ENCODE measurements around the gene SCAMP4.
"Not testable (repeated sequence)": the region's sequence is repeated elsewhere in the genome, so short reads cannot be mapped to it uniquely, and the experiment has no call there.

The SCAMP4 gene

GRCh38 chr19:1866693-1867348 is 38.4 kb upstream of the SCAMP4 start:
- DNase-seq (ENCODE audit: low read depth in 2 of 2): no peak

DNA sequence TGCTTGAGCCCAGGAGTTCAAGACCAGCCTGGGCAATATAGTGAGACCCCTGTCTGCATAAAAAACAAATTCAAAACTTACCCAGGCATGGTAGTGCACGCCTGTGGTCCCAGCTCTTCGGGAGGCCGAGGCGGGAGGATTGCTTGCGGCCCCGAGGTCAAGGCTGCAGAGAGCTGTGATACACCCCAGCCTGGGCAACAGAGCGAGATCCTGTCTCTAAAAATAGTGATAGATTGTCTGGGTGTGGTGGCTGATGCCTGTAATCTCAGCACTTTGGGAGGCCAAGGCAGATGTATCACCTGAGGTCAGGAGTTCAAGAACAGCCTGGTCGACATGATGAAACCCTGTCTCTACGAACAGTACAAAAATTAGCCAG is 37.9 kb upstream of the SCAMP4 start:
- no peak for DNase-seq (ENCODE audit: low read depth in 2 of 2)

- no peak for DNase-seq (ENCODE audit: low read depth in 2 of 2)
Measured at GRCh38 chr19:1868971-1869370, 36.2 kb upstream of the SCAMP4 start.

DNA sequence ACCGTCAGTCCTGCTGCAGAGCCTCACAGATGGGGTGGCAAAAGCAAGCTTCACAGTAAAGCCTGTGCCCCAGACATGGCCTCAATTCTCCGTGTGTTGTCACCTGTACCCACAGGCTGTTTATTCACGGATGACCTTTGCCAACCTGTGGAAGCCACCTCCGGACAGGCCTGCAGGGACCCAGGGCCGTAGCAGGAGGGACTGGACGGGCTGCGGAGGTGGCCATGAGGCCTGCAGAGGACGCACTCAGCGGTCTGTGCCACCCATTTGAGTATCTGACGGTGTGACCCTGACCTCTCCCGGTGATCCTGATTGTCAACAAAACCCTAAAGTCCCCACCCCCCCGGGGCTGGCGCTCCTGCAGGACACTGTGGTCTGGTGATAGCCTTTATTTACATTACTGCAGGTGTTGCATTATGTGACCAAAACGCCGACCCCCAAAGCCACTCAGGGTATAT is 34.0 kb upstream of the SCAMP4 start:
- no peak for DNase-seq (ENCODE audit: low read depth in 2 of 2)

GRCh38 chr19:1871630-1872029 is 33.6 kb upstream of the SCAMP4 start:
- no peak for DNase-seq (ENCODE audit: low read depth in 2 of 2)

DNA sequence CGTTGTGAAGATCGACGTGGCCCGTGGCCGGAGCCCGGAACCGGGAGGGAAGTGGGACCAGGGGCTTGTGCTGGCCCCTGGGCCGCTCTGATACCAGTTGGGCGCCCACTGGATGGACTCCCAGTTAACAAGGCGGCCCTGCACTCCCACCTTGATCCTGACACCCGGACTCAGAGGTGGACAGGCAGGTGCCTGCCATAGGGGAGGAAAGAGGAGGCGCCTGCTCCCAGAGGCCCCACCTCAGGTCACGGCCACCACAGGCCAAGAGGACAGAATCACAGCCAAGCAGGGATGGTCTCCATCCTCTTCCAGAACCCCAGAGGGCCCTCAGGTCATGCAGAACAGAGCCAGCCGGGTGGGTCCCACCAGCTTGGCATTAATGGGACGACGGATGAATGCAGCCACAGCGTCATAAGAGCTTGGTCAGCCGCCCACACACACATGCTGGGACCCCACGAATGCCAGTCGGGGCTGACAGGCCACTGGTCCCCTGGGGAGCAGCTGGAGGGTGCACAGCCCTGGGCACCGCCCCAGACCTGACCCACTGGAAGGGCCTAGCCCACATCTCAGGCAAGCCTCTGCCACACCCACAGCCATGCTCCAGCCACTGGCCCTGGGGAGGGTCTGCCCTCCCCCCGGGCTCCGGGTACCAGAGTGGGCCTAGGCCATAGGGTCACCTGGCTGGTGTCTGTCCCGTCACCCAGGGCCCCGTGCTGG is 32.2 kb upstream of the SCAMP4 start:
- DNase-seq (ENCODE audit: low read depth in 2 of 2): no peak

- no peak for DNase-seq (ENCODE audit: low read depth in 2 of 2)
Measured at GRCh38 chr19:1873524-1874473, 31.4 kb upstream of the SCAMP4 start.

- DNase-seq (ENCODE audit: low read depth in 2 of 2): no peak
Measured at GRCh38 chr19:1874554-1875185, 30.5 kb upstream of the SCAMP4 start.

DNA sequence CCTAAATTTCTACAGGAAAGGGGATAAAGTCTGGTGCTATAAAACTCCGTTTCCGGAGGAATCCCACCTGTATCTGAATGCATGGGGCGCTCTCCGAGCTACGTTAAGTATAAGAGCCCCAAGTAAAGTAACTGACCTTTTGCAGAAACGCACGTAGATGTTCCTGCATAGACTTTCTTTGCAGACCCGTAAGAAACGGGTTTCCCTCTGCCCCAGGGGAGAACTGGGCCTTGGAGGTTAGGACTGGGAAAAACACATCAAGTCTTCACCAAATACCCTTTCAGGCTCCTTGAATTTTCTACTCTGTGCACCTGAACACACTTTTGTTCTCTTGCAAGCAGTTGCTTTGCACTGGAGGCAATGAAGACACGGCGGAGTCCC is 29.9 kb upstream of the SCAMP4 start:
- not testable (repeated sequence) for DNase-seq (ENCODE audit: low read depth in 2 of 2)

GRCh38 chr19:1875646-1876495 is 29.3 kb upstream of the SCAMP4 start:
- peak; percentile 73 for DNase-seq (ENCODE audit: low read depth in 2 of 2)

DNA sequence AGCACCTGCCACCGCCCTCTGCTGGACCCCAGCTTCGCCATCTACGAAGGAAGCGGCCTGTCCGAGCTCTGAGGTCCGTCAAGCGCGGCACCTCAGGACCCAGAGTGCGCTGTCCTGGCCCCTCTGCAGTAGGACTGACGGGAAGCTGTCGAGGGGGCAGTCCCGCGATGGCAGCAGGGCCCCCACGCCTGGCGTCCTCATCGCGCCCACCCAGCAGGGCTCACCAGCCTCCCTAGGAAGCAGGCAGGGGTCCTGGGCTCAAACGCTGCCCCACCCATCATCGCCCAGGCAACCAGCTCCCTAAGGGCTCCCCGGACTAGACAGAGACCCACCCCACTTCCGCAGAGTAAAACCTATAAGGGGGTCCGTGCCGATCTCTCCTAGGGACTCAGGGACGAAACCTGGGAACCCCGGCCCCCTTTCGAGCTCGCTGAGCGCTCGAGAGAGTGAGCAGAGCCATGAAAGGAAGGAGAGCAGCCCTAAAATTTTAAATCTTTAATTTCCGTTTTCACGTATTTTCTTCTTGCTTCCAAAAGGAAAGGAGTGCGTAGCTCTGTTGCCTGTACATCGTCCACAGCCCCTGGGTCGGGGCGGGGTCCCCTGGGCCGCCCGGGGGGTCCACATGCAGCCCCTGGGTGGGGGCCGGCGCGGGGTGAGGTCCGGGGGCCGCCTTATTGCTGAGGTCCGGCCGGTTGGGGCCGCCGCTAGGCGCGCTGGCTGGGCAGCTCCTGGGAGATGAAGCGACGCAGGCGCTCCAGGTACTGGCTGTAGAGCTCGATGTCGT is 28.5 kb upstream of the SCAMP4 start:
- DNase-seq (ENCODE audit: low read depth in 2 of 2): not testable (repeated sequence)

DNA sequence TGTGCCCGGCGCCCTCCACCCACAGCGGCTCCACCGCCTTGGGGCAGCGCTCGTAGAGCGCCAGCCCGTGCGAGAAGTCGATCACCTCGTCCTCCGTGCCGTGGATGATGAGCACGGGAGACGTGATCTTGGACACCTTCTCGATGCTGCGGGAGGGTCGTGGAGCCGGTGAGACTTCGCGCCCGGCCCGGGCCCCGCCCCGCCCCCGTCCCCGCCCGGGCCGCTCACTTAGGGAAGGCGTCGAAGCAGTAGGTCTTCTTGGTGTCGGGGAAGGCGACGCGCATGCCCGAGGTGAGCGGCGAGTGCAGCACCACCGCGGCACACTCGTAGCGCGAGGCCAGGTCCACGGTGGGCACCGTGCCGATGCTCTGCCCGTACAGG is 27.9 kb upstream of the SCAMP4 start:
- DNase-seq (ENCODE audit: low read depth in 2 of 2): not testable (repeated sequence)

DNA sequence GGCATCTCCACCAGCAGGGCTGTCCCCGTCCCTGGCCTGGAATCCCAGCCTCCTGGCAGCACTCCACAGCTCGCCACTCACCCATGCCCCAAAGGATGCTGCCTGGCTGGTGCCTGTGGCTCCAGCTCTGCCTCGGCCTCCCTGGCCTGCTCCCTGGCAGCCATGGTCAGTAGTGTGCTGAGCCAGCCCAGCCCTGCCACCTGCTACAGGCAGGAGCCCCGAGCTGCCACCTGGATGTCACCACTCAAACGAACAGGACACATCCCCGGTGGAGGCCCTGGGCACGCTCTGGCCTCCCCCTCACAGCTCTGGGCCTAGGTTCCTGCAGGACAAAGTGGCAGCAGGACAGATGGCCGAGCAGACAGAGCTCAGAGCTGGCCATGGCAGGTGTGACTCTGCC is 26.6 kb upstream of the SCAMP4 start:
- DNase-seq (ENCODE audit: low read depth in 2 of 2): not testable (repeated sequence)

DNA sequence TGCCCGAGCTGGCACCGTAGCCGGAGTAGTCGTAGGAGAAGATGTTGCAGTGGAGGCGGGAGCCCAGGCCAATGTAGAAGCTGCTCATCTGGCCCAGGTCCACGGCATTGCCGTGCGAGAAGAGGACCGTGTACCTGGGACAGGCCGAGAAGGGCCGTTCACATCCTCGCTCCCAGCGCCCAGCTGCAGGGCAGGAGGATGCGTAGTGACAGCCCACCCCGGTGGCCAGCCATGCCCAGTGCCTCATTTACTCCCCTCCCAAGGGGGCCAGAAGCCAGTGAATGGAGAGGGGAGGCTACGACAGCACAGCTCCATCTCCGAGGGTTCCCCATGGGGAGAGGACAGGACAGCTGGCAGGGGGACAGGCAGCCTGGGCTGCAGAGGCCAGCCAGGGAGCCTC is 25.2 kb upstream of the SCAMP4 start:
- DNase-seq (ENCODE audit: low read depth in 2 of 2): not testable (repeated sequence)

DNA sequence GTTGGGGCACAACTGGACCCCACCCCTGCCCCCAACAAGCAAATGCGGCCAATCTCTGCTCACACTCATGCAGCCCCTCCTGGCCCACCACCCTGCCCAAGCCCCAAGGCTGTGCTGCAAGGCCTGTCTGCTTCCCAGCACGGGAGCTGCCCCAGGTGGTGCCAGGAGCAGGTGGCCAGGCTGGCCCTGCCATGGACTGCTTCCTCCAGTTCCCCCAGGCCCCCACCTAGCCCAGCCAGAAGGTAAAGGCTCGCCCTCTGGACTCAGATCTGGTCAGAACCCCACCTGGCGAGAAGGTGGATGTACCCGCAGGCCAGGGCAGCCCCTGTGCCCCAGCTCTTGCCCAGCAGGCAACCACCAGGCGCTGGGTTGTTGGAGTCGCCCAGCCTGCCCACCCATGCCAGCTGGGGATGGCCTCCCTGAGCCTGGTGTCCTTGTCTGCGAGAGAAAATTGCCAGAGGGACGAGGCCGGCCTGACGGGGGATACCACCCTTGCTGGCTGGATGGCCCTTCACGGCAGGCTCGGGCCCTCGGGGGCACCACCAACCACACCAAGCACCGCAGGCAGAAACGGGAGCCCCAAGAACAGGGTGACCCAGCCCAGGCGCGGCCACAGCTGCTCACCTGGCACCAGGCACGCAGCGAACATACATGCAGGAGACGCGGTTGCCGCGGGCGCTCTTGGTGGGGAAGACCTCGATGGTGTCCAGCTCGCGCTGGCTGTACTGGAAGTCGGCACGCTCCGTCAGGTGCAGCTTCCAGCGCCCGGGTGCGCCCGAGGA is 24.4 kb upstream of the SCAMP4 start:
- DNase-seq (ENCODE audit: low read depth in 2 of 2): no peak

DNA sequence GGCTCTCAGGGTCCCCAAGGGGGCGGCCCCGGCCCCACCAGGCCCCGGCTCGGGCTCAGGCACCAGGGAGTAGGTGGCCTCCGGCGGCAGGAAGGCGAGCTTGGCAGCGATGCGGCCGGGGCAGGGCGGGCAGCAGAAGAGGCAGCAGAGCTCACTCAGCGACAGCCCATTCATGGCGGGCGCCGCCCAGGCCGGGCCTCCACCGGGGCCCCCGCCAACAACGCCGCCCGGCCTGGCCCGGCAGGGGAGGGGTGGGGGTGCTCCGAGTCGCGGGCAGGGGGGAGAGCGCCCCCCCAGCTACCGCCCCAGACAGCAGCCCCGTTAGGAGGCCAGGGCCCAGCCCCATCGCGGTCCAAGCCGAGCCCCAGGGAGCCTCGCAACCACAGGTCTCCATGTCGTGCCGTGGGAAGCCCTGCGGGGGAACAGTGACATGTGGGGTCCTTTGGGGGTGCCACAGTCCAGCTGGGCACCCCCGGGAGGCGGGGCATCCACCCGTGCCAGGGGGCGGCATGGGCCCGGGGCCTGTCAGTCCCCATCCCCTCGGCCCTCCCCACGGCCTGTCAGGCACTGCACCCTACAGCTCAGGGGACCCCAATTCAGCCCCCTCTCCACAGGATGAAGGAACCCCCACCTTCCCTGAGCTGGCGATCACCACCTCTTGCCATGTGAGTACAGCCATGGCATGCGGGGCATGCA is 23.7 kb upstream of the SCAMP4 start:
- DNase-seq (ENCODE audit: low read depth in 2 of 2): not testable (repeated sequence)

DNA sequence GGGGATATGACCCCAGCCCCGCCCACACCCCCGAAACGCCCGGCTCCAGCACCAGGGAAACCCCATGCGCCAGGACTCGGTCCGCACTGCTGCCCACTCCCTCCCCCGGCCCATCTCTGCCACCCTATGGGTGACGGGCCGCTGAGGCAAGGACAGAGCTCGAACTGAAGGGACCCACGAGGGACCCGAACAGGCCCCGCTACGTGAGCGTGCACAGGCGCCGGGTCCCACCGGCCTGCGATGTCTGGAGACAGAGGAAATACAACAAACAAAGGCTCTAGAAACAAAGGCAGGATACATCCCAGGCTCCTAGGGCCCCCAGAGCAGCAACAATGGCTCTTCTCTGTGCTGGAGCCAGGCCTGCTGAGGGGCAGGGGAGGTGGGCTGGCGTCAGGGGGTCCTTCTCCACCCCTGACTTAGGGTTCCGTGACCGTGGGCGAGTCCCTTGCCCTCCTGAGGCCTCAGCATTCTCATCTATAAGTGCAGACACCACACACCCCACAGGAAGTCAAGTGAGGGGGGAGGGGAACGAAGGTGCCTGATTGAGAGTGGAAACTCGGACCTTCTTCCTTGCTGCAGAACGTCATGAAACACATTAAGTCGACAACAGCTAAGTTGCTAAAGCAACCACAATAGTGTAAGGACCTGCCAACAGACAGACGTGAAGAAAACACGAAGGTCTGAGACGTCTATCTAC is 23.0 kb upstream of the SCAMP4 start:
- DNase-seq (ENCODE audit: low read depth in 2 of 2): peak; percentile 52 to 57
